Hepatocyte (in vitro differentiated cells): ENCODE results near the gene SP2. TPM values are rescaled to one million over a fixed set of nuclear protein-coding genes. Genes with fewer than 3 reads are reported as not detected.
"Not testable (repeated sequence)": the region's sequence is repeated elsewhere in the genome, so short reads cannot be mapped to it uniquely, and the experiment has no call there.

ENCODE experiments used
- DNase-seq: peaks from one replicate; pipeline ENCODE4 v3.0.0-alpha.2; 2016; ENCODE audit warnings: low spot score
- H2AFZ ChIP-seq: fragments of 200-600 bp; sonication (generic); 2 replicates; pipeline ENCODE4 v1.6.0; 2016; ENCODE audit warnings: antibody characterized with exemption, mild to moderate bottlenecking
- H3K27ac ChIP-seq: fragments of 200-600 bp; sonication (generic); 2 replicates; pipeline ENCODE4 v1.5.1; 2016; ENCODE audit warnings: mild to moderate bottlenecking
- H3K27me3 ChIP-seq: fragments of 200-600 bp; sonication (generic); 2 replicates; pipeline ENCODE4 v1.6.1; 2016
- H3K36me3 ChIP-seq: fragments of 200-600 bp; sonication (generic); replicated peaks from 2 replicates; pipeline ENCODE4 v1.5.1; 2016; ENCODE audit warnings: low read depth; ENCODE audit not compliant: insufficient read depth
- H3K4me1 ChIP-seq: fragments of 200-600 bp; sonication (generic); 2 replicates; pipeline ENCODE4 v1.5.1; 2016; ENCODE audit warnings: mild to moderate bottlenecking, moderate library complexity; ENCODE audit not compliant: insufficient read depth
- H3K4me2 ChIP-seq: fragments of 200-600 bp; sonication (generic); 2 replicates; pipeline ENCODE4 v1.6.0; 2016
- H3K4me3 ChIP-seq: fragments of 200-600 bp; sonication (generic); 2 replicates; pipeline ENCODE4 v1.5.1; 2016; ENCODE audit warnings: mild to moderate bottlenecking
- H3K79me2 ChIP-seq: fragments of 200-600 bp; sonication (generic); 2 replicates; pipeline ENCODE4 v1.6.0; 2017; ENCODE audit warnings: mild to moderate bottlenecking
- H3K9me2 ChIP-seq: fragments of 200-600 bp; sonication (generic); replicated peaks from 2 replicates; pipeline ENCODE4 v1.6.0; 2017; ENCODE audit warnings: mild to moderate bottlenecking; ENCODE audit not compliant: insufficient read depth
- H3K9me3 ChIP-seq: fragments of 200-600 bp; sonication (generic); 2 replicates; pipeline ENCODE4 v1.5.1; 2016; ENCODE audit warnings: low read depth, mild to moderate bottlenecking
- H4K20me1 ChIP-seq: fragments of 200-600 bp; sonication (generic); 2 replicates; pipeline ENCODE4 v1.6.0; 2016; ENCODE audit warnings: mild to moderate bottlenecking; ENCODE audit not compliant: insufficient read depth, poor library complexity, severe bottlenecking
- CTCF ChIP-seq: fragments of 200-600 bp; sonication (generic); IDR thresholded peaks from 2 replicates; pipeline ENCODE4 v1.5.1; 2016; ENCODE audit warnings: antibody characterized with exemption, mild to moderate bottlenecking; ENCODE audit not compliant: poor library complexity
- EZH2 ChIP-seq: fragments of 200-600 bp; sonication (generic); IDR thresholded peaks from 2 replicates; pipeline ENCODE4 v1.6.1; 2016; ENCODE audit warnings: antibody characterized with exemption, mild to moderate bottlenecking, borderline replicate concordance
- EZH2phosphoT487 ChIP-seq: fragments of 200-600 bp; sonication (generic); IDR thresholded peaks from one replicate; pipeline ENCODE4 v1.6.1; 2018; ENCODE audit warnings: antibody characterized with exemption, mild to moderate bottlenecking, low read depth, moderate library complexity; ENCODE audit not compliant: unreplicated experiment, severe bottlenecking
- WGBS: methylation state at CpG from one replicate; pipeline ENCODE4 v1.1.6; 2016; ENCODE audit warnings: low lambda C conversion rate; ENCODE audit errors: missing lambda C conversion rate; 5-methylcytosine and 5-hydroxymethylcytosine counted together
- polyA plus RNA-seq: library from polyadenylated mRNA; unstranded; fragments of >200 nt; fragmentation: Nextera tagmentation; extraction: Ambion mirVana; gene quantifications from 2 replicates; pipeline ENCODE4 v1.2.1, GENCODE V29; 2016
- total RNA-seq: library from RNA; depleted of rRNA; stranded (reverse); fragments of >200 nt; gene quantifications from 2 replicates; pipeline ENCODE4 v1.2.3, GENCODE V29; 2014

The SP2 gene
- total and polyA plus RNA-seq, 2 experiments from 2014 or later: 1.5 to 10.6 TPM

- TF ChIP-seq EZH2phosphoT487 (no peak), EZH2 (no peak), CTCF (no peak)
- Histone ChIP-seq H3K4me3 (no peak overlapping the region), H3K4me1 (no peaks in the 10 kb centered on the region), H3K79me2 (no peaks in the 10 kb centered on the region), H3K27me3 (no peaks in the 10 kb centered on the region), H3K36me3 (no peaks in the 10 kb centered on the region), H3K4me2 (no peak overlapping the region), H3K27ac (no peak overlapping the region), H3K9me3 (no peaks in the 10 kb centered on the region), H2AFZ (no peak overlapping the region), H4K20me1 (no peaks in the 10 kb centered on the region), H3K9me2 (no peaks in the 10 kb centered on the region)
- 86% methylated on average over 10 of the region's 10 CpGs for WGBS
- DNase-seq: no peak
These were observed 33.4 kb downstream of the SP2 start for GRCh38 chr17:47929218-47930000.

GRCh38 chr17:47931848-47932247 lies 35.8 kb downstream of the SP2 start:
- Histone ChIP-seq H3K9me2 (no peaks in the 10 kb centered on the region), H2AFZ (no peak overlapping the region), H3K9me3 (no peaks in the 10 kb centered on the region), H3K4me1 (no peaks in the 10 kb centered on the region), H3K27ac (no peak overlapping the region), H3K36me3 (no peaks in the 10 kb centered on the region), H3K4me2 (no peak overlapping the region), H3K4me3 (no peak overlapping the region), H4K20me1 (no peaks in the 10 kb centered on the region), H3K27me3 (no peaks in the 10 kb centered on the region), H3K79me2 (no peaks in the 10 kb centered on the region)
- TF ChIP-seq EZH2 (no peak), CTCF (no peak), EZH2phosphoT487 (no peak)
- WGBS: 89% methylated on average over 4 of the region's 4 CpGs
- DNase-seq: no peak

- no peak overlapping the region for H2AFZ ChIP-seq
- DNase-seq: no peak
- H3K27me3 ChIP-seq: no peaks in the 10 kb centered on the region
- H3K9me3 ChIP-seq: no peaks in the 10 kb centered on the region
- H3K4me3 ChIP-seq: no peak overlapping the region
- H3K4me2 ChIP-seq: no peak overlapping the region
- 100% methylated on average over 1 of the region's 1 CpG for WGBS
- no peaks in the 10 kb centered on the region for H3K36me3 ChIP-seq
- H3K4me1 ChIP-seq: no peaks in the 10 kb centered on the region
- H4K20me1 ChIP-seq: no peaks in the 10 kb centered on the region
- H3K9me2 ChIP-seq: no peaks in the 10 kb centered on the region
- no peak overlapping the region for H3K27ac ChIP-seq
- H3K79me2 ChIP-seq: no peaks in the 10 kb centered on the region
- TF ChIP-seq CTCF (no peak), EZH2 (no peak)
These were observed 38.8 kb downstream of the SP2 start for GRCh38 chr17:47934856-47935255.

GRCh38 chr17:47935468-47935867 lies 39.4 kb downstream of the SP2 start:
- H2AFZ ChIP-seq, H3K36me3 ChIP-seq, H3K4me3 ChIP-seq, DNase-seq, H3K9me3 ChIP-seq, H3K4me2 ChIP-seq, H3K27ac ChIP-seq, H3K27me3 ChIP-seq, H3K79me2 ChIP-seq, H3K4me1 ChIP-seq, H4K20me1 ChIP-seq, H3K9me2 ChIP-seq: not testable (repeated sequence)
- WGBS: 76% methylated on average over 3 of the region's 3 CpGs
